NCI-H526 (cell line): Measurements from ENCODE around the gene LHX2.

Source experiments
- DNase-seq, 2 experiments: peaks; one replicate each; lab custom pipeline; 2025; lab: John Stamatoyannopoulos, UW

LHX2 gene

GRCh38 chr9:124013309-124014210 is 2.0 kb downstream of the LHX2 start:
- no peak for DNase-seq

- DNase-seq: no peak
Measured at GRCh38 chr9:124014211-124014955, 2.8 kb downstream of the LHX2 start.

GRCh38 chr9:124014956-124015660 is 3.5 kb downstream of the LHX2 start:
- DNase-seq: no peak

GRCh38 chr9:124015661-124016131 is 4.1 kb downstream of the LHX2 start:
- no peak for DNase-seq

- DNase-seq: no peak
Measured at GRCh38 chr9:124016175-124017050, 4.8 kb downstream of the LHX2 start.

GRCh38 chr9:124017051-124017928 is 5.7 kb downstream of the LHX2 start:
- DNase-seq: no peak

- no peak for DNase-seq
Measured at GRCh38 chr9:124017929-124018729, 6.6 kb downstream of the LHX2 start.

- no peak for DNase-seq
Measured at GRCh38 chr9:124018730-124019697, 7.4 kb downstream of the LHX2 start.

GRCh38 chr9:124019771-124020519 is 8.4 kb downstream of the LHX2 start:
- DNase-seq: no peak

GRCh38 chr9:124020520-124021384 is 9.2 kb downstream of the LHX2 start:
- DNase-seq: no peak

- DNase-seq: no peak
Measured at GRCh38 chr9:124021385-124021769, 9.8 kb downstream of the LHX2 start.

GRCh38 chr9:124022201-124023121 is 10.9 kb downstream of the LHX2 start:
- no peak for DNase-seq

GRCh38 chr9:124024107-124024506 is 12.5 kb downstream of the LHX2 start:
- DNase-seq: no peak

- no peak for DNase-seq
Measured at GRCh38 chr9:124029617-124030016, 18.0 kb downstream of the LHX2 start.

GRCh38 chr9:124030969-124031451 is 19.4 kb downstream of the LHX2 start:
- no peak for DNase-seq
